ENCODE results near the gene TRIM54. TPM values are rescaled to one million over a fixed set of nuclear protein-coding genes. Genes with fewer than 3 reads are reported as not detected.

TRIM54 gene
- total and polyA plus RNA-seq, 9 of the 15 experiments (the other 6 are each of a cell fraction or from before 2014, with no cell fraction given), result not detected

DNA sequence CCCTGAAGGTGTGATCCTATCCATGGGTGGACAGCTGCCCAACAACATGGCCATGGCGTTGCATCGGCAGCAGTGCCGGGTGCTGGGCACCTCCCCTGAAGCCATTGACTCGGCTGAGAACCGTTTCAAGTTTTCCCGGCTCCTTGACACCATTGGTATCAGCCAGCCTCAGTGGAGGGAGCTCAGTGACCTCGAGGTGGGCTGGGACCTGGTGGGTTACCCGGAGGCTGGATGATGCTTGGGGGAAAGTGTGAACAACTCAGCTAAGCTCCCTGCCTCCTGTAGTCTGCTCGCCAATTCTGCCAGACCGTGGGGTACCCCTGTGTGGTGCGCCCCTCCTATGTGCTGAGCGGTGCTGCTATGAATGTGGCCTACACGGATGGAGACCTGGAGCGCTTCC, 48.9 kb upstream of the TRIM54 start:
- Histone ChIP-seq H3K36me3 (ENCODE audit: control insufficient read depth, insufficient read depth, low read length) (peaks cover 97% of the 10 kb centered on the region), H2AFZ (ENCODE audit: low read depth, low read length) (no peak overlapping the region), H4K20me1 (replicated peaks; ENCODE audit: control insufficient read depth, insufficient read depth, low read length) (no peaks in the 10 kb centered on the region), H3K4me3 (no peak overlapping the region), H3K4me2 (ENCODE audit: insufficient read depth, low read length) (no peak overlapping the region), H3K27me3 (ENCODE audit: control insufficient read depth in 2 of 2, insufficient read depth in 2 of 2, low read length in 2 of 2) (no peaks in the 10 kb centered on the region), H3K4me1 (replicated peaks in 1 of 2; ENCODE audit: control insufficient read depth in 2 of 2, insufficient read depth in 2 of 2, low read length in 2 of 2) (no peaks in the 10 kb centered on the region), H3K9ac (ENCODE audit: insufficient read depth in 1 of 2, low read depth in 2 of 2, low read length in 2 of 2) (no peak overlapping the region; a peak in 1 of 4 replicates), H3K79me2 (ENCODE audit: control insufficient read depth, insufficient read depth, low read length) (no peaks in the 10 kb centered on the region), H3K9me3 (replicated peaks; ENCODE audit: control insufficient read depth, insufficient read depth, low read depth, low read length) (no peaks in the 10 kb centered on the region), H3K27ac (ENCODE audit: extremely low read depth, low read depth, low read length) (no peak overlapping the region), H3K9me1 (ENCODE audit: control insufficient read depth, insufficient read depth, low read length) (no peaks in the 10 kb centered on the region)
- ChIA-PET POLR2A (interaction anchor here (0.6 to 2.2 kb wide), 5 partner anchors 13 to 128 kb away, joined by 3 to 12 read pairs (median 3); partner anchors contain the start of gene CAD), CTCF (ENCODE audit: low intra/inter-chr PET ratio) (no interaction called here)
- TF ChIP-seq, protein P1, sequence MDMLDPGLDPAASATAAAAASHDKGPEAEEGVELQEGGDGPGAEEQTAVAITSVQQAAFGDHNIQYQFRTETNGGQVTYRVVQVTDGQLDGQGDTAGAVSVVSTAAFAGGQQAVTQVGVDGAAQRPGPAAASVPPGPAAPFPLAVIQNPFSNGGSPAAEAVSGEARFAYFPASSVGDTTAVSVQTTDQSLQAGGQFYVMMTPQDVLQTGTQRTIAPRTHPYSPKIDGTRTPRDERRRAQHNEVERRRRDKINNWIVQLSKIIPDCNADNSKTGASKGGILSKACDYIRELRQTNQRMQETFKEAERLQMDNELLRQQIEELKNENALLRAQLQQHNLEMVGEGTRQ (CRISPR knock-in tag; IDR thresholded peaks at IDR 0.05), result no peak
- WGBS (ENCODE audit: insufficient coverage, low coverage, missing lambda C conversion rate), result 97% methylated on average over 13 of the region's 14 CpGs
- ATAC-seq, result no peak
- in situ Hi-C loops (cut with MboI) (no loop called here), intact Hi-C loops (cut with micrococcal nuclease) (no loop called here)
- no peak for DNase-seq (ENCODE audit: extremely low read depth in 1 of 4, low spot score in 3 of 4)
- no peak for FAIRE-seq
- BruUV-seq (replicated peaks), result no TSS peak

DNA sequence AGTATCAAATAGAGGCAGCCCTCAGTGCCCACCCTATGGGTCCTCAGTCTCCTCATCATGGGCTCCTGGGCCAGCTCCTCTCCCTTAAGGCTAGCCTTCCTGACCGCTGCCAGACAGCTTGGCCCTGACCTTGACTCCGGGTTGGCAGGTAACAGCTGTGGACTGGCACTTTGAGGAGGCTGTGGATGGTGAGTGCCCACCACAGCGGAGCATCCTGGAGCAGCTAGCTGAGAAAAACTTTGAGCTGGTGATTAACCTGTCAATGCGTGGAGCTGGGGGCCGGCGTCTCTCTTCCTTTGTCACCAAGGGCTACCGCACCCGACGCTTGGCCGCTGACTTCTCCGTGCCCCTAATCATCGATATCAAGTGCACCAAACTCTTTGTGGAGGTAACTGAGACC, 46.1 kb upstream of the TRIM54 start:
- Histone ChIP-seq H3K9me1 (ENCODE audit: control insufficient read depth, insufficient read depth, low read length) (no peaks in the 10 kb centered on the region), H3K79me2 (ENCODE audit: control insufficient read depth, insufficient read depth, low read length) (no peaks in the 10 kb centered on the region), H4K20me1 (replicated peaks; ENCODE audit: control insufficient read depth, insufficient read depth, low read length) (no peaks in the 10 kb centered on the region), H3K4me1 (replicated peaks in 1 of 2; ENCODE audit: control insufficient read depth in 2 of 2, insufficient read depth in 2 of 2, low read length in 2 of 2) (peaks cover 0 to under 1% of the 10 kb centered on the region in 2 experiments; a peak in 1 of 5 replicates), H3K36me3 (ENCODE audit: control insufficient read depth, insufficient read depth, low read length) (peaks cover 98% of the 10 kb centered on the region), H3K4me3 (no peak overlapping the region), H3K27me3 (ENCODE audit: control insufficient read depth in 2 of 2, insufficient read depth in 2 of 2, low read length in 2 of 2) (no peaks in the 10 kb centered on the region), H3K9me3 (replicated peaks; ENCODE audit: control insufficient read depth, insufficient read depth, low read depth, low read length) (no peaks in the 10 kb centered on the region), H2AFZ (ENCODE audit: low read depth, low read length) (no peak overlapping the region), H3K4me2 (ENCODE audit: insufficient read depth, low read length) (no peak overlapping the region), H3K9ac (ENCODE audit: insufficient read depth in 1 of 2, low read depth in 2 of 2, low read length in 2 of 2) (no peak overlapping the region), H3K27ac (ENCODE audit: extremely low read depth, low read depth, low read length) (no peak overlapping the region)
- POLR2A ChIA-PET, result interaction anchor here (0.6 to 1.1 kb wide), 7 partner anchors 13 to 180 kb away, joined by 3 to 5 read pairs (median 3); partner anchors contain the start of genes CAD and MPV17
- FAIRE-seq, result no peak
- TF ChIP-seq NCOA4 (IDR thresholded peaks at IDR 0.05; ENCODE audit: partially characterized antibody), result no peak
- TF ChIP-seq CHCHD3 (CRISPR knock-in tag; IDR thresholded peaks at IDR 0.05), result no peak
- no peak for DNase-seq (ENCODE audit: extremely low read depth in 1 of 4, low spot score in 3 of 4)
- intact Hi-C loops (cut with micrococcal nuclease) (no loop called here), in situ Hi-C loops (cut with MboI) (loop anchor here (5.0 kb wide), 1 partner anchor 51 kb away; no protein-coding TSS in a partner anchor)
- no TSS peak for BruUV-seq (replicated peaks)
- ATAC-seq, result no peak
- CTCF ChIA-PET (ENCODE audit: low intra/inter-chr PET ratio), result interaction anchor here (0.6 kb wide), 1 partner anchor 132 kb away, joined by 3 read pairs; no protein-coding TSS in a partner anchor
- WGBS (ENCODE audit: insufficient coverage, low coverage, missing lambda C conversion rate), result 94% methylated on average over 11 of the region's 12 CpGs
